GM10266 (cell line): ENCODE results near the gene TENM3.

Source experiments
- DNase-seq: peaks from one replicate; pipeline ENCODE4 v3.0.0; 2012; ENCODE audit errors: extremely low spot score
- TF ChIP-seq, protein P1 (sequence below): IDR thresholded peaks from 2 replicates; pipeline ENCODE4 v1.5.1; 2012; ENCODE audit warnings: mild to moderate bottlenecking, low read depth; ENCODE audit not compliant: control insufficient read depth, insufficient read depth; ENCODE audit errors: missing control alignments

TENM3 gene

DNA sequence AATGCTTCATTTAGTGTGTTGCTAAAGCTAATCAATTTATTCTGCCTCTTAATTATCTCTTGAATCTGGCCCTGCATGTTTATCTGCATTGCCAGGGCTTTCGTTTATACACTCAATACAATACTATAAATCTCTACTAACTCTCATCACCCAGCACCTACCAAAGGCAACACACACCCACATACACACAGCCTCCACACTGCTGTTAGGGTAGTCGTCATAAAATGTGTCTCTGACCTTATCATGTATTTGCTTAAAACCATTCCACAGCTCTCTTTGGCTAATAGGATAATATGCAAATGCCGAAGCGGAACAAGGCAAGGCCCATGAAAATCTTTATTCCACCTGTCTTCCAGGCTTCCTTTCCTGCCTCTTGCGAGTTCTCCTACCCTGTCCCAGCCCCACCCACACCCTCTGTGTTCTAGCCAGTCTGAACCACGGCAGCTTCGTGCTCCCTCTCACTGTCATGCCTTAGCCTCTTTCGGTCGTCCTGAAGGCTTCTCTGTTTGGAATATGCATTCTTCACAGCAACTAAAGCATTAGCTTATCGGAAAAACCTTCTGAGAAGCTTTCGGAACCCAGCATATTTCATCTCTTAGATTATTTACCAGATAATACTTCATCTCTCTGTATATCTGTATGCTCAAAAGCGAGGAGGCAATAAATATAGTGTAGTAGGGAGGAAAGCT, 333.5 kb downstream of the TENM3 start:
- no peak for DNase-seq
- TF ChIP-seq, protein P1, sequence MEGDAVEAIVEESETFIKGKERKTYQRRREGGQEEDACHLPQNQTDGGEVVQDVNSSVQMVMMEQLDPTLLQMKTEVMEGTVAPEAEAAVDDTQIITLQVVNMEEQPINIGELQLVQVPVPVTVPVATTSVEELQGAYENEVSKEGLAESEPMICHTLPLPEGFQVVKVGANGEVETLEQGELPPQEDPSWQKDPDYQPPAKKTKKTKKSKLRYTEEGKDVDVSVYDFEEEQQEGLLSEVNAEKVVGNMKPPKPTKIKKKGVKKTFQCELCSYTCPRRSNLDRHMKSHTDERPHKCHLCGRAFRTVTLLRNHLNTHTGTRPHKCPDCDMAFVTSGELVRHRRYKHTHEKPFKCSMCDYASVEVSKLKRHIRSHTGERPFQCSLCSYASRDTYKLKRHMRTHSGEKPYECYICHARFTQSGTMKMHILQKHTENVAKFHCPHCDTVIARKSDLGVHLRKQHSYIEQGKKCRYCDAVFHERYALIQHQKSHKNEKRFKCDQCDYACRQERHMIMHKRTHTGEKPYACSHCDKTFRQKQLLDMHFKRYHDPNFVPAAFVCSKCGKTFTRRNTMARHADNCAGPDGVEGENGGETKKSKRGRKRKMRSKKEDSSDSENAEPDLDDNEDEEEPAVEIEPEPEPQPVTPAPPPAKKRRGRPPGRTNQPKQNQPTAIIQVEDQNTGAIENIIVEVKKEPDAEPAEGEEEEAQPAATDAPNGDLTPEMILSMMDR, result no peak

DNA sequence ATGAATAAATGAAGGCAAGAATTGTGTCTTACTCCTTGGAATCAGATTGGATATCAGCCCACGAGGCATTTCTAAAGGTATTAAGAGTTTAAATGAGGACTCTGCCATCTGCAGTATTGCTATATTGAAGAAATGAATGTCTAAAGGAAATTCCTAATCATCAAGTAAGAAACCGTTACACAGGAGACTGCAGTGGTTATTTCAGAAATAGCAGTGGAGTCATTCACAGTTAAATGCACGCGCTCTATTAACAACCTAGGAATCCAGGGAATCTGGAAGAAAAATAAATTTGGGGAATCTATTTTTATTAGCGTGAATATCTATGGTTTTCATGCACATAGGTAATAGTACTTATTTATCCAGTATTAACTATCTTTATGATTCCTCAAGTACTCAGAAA, 334.2 kb downstream of the TENM3 start:
- no peak for DNase-seq
- TF ChIP-seq, protein P1, result no peak

DNA sequence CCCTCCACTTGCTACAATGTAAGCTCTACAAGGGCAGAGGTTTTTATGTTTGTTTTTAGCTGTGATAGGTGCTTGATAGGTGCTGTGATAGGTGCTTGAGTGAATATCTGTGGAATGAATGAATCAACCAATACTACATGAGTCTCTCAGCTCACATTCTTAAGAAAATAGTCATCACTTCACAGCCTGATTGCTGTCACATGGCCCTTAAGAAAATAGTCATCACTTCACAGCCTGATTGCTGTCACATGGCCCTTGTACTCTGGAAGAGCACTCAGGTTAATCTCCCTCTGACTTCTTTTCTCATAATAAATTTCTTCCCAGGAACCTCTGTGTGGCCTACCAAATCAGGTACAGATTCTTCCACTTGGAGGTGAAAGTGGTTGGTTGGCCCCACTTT, 335.2 kb downstream of the TENM3 start:
- DNase-seq, result no peak
- TF ChIP-seq, protein P1, result no peak

DNA sequence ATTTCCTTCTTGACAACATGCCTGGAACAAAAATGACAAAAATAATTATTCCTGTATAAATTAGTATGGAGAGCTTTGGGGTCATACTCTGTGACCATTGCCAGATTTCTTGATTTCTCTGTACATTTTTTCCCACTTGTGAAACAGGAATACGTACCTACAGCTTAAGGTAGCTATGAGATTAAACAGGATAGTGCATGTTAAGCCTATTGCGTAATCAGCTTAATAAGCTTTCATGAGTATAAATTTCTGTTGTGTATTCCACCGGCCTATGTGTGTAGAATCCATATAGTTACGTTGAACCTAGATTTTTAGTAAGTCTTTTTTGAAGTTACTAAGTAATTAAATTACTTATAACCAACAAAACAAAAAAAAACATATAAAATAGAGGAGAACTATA, 339.0 kb downstream of the TENM3 start:
- TF ChIP-seq, protein P1, result no peak
- DNase-seq, result no peak

DNA sequence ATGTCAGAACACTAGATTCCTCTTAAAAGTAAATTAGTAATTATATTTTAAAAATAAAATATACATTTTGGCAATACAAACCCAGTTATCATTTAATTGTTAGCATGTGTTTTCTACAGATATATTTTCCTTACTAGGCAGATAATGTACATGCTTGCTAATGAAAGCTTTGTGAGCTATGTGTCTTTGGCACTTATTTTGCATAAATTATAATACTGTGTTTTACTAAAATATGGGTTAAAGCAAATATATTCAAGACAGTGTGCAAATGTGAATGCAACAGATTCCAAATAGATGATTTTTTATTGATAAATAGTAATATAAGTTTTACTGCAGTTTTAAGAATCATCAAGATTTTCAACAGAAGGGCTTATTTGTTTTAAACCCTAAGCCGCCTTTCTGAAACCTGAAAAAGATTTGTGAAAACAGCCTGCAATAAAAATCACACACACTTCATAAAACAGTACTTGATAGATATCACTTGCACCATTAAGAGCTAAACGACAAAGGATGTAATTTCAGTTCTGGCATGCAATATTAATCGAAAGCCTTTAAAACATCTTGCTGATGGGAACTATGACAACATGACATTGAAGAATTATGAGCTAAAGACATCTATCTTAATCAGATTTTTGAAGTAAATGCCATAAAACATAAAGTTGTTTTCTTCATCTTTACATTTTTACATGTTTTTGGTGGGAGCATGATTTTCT, 340.7 kb downstream of the TENM3 start:
- no peak for DNase-seq

DNA sequence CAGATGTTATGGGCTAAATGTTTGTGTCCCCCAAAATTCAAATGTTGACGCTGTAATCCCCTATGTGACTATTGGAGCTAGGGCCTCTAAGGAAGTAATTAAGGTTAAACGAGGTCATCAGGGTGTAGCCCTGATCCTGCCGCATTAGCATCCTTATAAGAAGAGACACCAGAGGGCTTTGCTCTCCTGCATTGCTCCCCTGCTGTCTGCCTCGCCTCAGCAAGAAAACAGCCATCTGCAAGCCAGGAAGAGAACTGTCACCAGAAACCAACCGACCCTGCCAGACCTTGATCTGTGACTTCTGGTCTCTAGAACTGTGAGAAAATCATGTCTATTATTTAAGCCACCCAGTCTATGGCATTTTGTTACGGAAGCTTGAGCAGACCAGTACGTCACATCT, 342.1 kb downstream of the TENM3 start:
- TF ChIP-seq, protein P1, result no peak
- DNase-seq, result no peak

More for the DNA sequence above, 340.7 kb downstream of the TENM3 start:
- TF ChIP-seq, protein P1, result no peak

DNA sequence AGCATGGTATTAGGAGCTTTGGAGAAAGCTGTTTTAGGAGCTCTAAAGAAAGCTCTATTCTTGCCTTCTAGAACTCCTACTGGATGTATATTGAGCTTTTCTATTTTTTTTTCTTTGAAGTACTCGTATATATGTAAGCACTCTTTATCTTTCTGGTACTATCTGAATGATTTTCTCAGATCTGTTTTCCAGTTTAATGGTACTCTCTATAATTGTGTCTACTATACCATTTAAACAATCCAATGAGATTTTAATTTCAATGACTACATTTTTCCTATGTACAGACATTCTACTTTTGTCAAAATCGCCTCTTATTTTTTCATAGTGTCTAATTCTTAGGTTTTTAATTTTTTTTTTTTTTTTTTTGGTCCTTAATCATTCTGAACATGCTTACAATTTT, 345.9 kb downstream of the TENM3 start:
- TF ChIP-seq, protein P1, result no peak

More for the DNA sequence above, 345.9 kb downstream of the TENM3 start:
- no peak for DNase-seq
